CD4-positive, alpha-beta memory T cell (primary cell): ENCODE results near the gene TPRN. TPM values are rescaled to one million over a fixed set of nuclear protein-coding genes. Genes with fewer than 3 reads are reported as not detected.

Experiments
- CTCF ChIA-PET: fragments of 350-600 bp; sonication (Branson Sonifier 250); formaldehyde crosslinking; loops from one replicate; lab custom pipeline; 2021; ENCODE audit warnings: inconsistent platforms; ENCODE audit not compliant: partially characterized antibody; lab: Charles Lee
- POLR2A ChIA-PET: fragments of 350-600 bp; sonication (Branson Sonifier 250); formaldehyde crosslinking; loops from one replicate; lab custom pipeline; 2021; ENCODE audit not compliant: partially characterized antibody; lab: Charles Lee
- DNase-seq, 5 donors: peaks; one replicate each; pipeline versions ENCODE4 v3.0.0 to v3.0.0-alpha.2; 2020 to 2022; ENCODE audit warnings: mixed read lengths in 1 of 5
- H3K27ac ChIP-seq: one replicate; pipeline ENCODE4 v1.7.0; 2013; ENCODE audit warnings: low read depth, low read length
- H3K27me3 ChIP-seq: 2 replicates; pipeline ENCODE4 v1.7.0; 2013; ENCODE audit warnings: mild to moderate bottlenecking, low read length, moderate library complexity; ENCODE audit not compliant: insufficient read depth
- H3K36me3 ChIP-seq: 2 replicates; pipeline ENCODE4 v1.7.0; 2013; ENCODE audit warnings: mild to moderate bottlenecking, low read length, moderate library complexity; ENCODE audit not compliant: insufficient read depth
- H3K4me1 ChIP-seq: 2 replicates; pipeline ENCODE4 v1.7.0; 2013; ENCODE audit warnings: mild to moderate bottlenecking, low read length, moderate library complexity; ENCODE audit not compliant: insufficient read depth
- H3K4me3 ChIP-seq, 2 donors: one replicate each; pipeline ENCODE4 v1.7.0; 2013; ENCODE audit warnings: low read length in 2 of 2, mild to moderate bottlenecking in 1 of 2
- H3K9me3 ChIP-seq, 2 donors: one replicate each; pipeline ENCODE4 v1.7.0; 2013; ENCODE audit warnings: low read length in 2 of 2, control low read depth in 1 of 2; ENCODE audit not compliant: control insufficient read depth in 1 of 2
- H3K27ac Mint-ChIP-seq, 7 donors: one replicate each; pipeline ENCODE4 v1.8.0; 2020 to 2021; ENCODE audit warnings: mixed read lengths in 7 of 7, mild to moderate bottlenecking in 6 of 7, inconsistent platforms in 3 of 7, moderate library complexity in 3 of 7
- H3K27me3 Mint-ChIP-seq, 2 donors: one replicate each; pipeline ENCODE4 v1.8.0; 2020 to 2021; ENCODE audit warnings: mixed read lengths in 2 of 2
- H3K36me3 Mint-ChIP-seq, 2 donors: one replicate each; pipeline ENCODE4 v1.8.0; 2020 to 2021; ENCODE audit warnings: mixed read lengths in 2 of 2, inconsistent platforms in 1 of 2, mild to moderate bottlenecking in 1 of 2
- H3K4me1 Mint-ChIP-seq, 4 donors: one replicate each; pipeline ENCODE4 v1.8.0; 2020 to 2021; ENCODE audit warnings: mixed read lengths in 4 of 4, mild to moderate bottlenecking in 1 of 4
- H3K4me3 Mint-ChIP-seq, 8 donors: one replicate each; pipeline ENCODE4 v1.8.0; 2020 to 2021; ENCODE audit warnings: mixed read lengths in 8 of 8, mild to moderate bottlenecking in 7 of 8, moderate library complexity in 6 of 8, inconsistent platforms in 3 of 8
- H3K9me3 Mint-ChIP-seq, 8 donors: one replicate each; pipeline ENCODE4 v1.8.0; 2020 to 2021; ENCODE audit warnings: mixed read lengths in 8 of 8, mild to moderate bottlenecking in 5 of 8, inconsistent platforms in 3 of 8, moderate library complexity in 1 of 8
- intact Hi-C: fragments of 100-400 bp; cut with micrococcal nuclease; formaldehyde crosslinking; loops from one replicate; pipeline ENCODE4 v1.15.1; 2023
- polyA plus RNA-seq, 2 donors: library from polyadenylated mRNA; unstranded; fragments of 300-500 nt; fragmentation: Illumina TruSeq; gene quantifications; one replicate each; pipeline ENCODE4 v1.2.3, GENCODE V29; 2021
- total RNA-seq, 2 experiments: library from RNA; stranded (reverse); gene quantifications; one replicate each; pipeline ENCODE4 v1.2.3, GENCODE V29; 2021

Gene TPRN
- total and polyA plus RNA-seq, 4 experiments from 2014 or later = 0.27 to 8.6 (median 4.5) TPM

- Mint-ChIP-seq H3K4me3 (peak overlapping the region; percentile 62 to 84 (median 77)), H3K36me3 (no peaks in the 10 kb centered on the region), H3K27me3 (peaks cover 2 to 3% of the 10 kb centered on the region in 2 donors), H3K9me3 (no peaks in the 10 kb centered on the region), H3K27ac (peak overlapping the region; percentile 42 to 87 (median 68)), H3K4me1 (peaks cover 2 to 19% (median 6%) of the 10 kb centered on the region in 4 donors)
- CTCF ChIA-PET = interaction anchor here (0.7 to 2.5 kb wide), 7 partner anchors 12 to 128 kb away, joined by 3 to 12 read pairs (median 3); partner anchors contain the start of genes SSNA1 and TUBB4B
- Histone ChIP-seq H3K27ac (peak overlapping the region; percentile 83), H3K4me1 (peaks cover 18% of the 10 kb centered on the region), H3K36me3 (no peaks in the 10 kb centered on the region), H3K4me3 (peak overlapping the region; percentile 66 to 85), H3K9me3 (no peaks in the 10 kb centered on the region), H3K27me3 (no peaks in the 10 kb centered on the region)
- intact Hi-C loops = loop anchor here (1.0 to 5.0 kb wide), 12 partner anchors 13 to 496 kb away; partner anchors contain the start of genes ANAPC2, MAN1B1, NDOR1 and NELFB
- POLR2A ChIA-PET = interaction anchor here (0.8 to 6.8 kb wide), 20 partner anchors 10 to 432 kb away, joined by 3 to 61 read pairs (median 13); partner anchors contain the start of genes ANAPC2, CLIC3, EXD3 and MAN1B1
- DNase-seq = peak; percentile 96 to 99 (median 99)
Observed at GRCh38 chr9:137223078-137223970, 22.8 kb upstream of the TPRN start.

GRCh38 chr9:137222190-137223077 lies 21.9 kb upstream of the TPRN start, which contains the start of gene RNF208:
Gene RNF208, minus strand, starts transcription at chr9:137222240. Its CDS starts 1,028 bp downstream, at chr9:137221212.
- Mint-ChIP-seq H3K27ac (peak within 1 kb of the TSS in 6 of 7 donors; percentile 27 to 86 (median 66)), H3K27me3 (no peaks in the 10 kb centered on the region), H3K4me1 (peaks cover 0 to 15% (median 3%) of the 10 kb centered on the region in 4 donors), H3K9me3 (no peaks in the 10 kb centered on the region), H3K36me3 (no peaks in the 10 kb centered on the region), H3K4me3 (peak within 1 kb of the TSS; percentile 62 to 84 (median 77))
- intact Hi-C loops = loop anchor here (1.0 to 5.0 kb wide), 12 partner anchors 14 to 495 kb away; partner anchors contain the start of genes ANAPC2, MAN1B1, NDOR1 and NELFB
- H3K36me3 ChIP-seq = no peaks in the 10 kb centered on the region
- no peaks in the 10 kb centered on the region for H3K27me3 ChIP-seq
- H3K4me1 ChIP-seq = peaks cover 18% of the 10 kb centered on the region
- peak within 1 kb of the TSS; percentile 59 for H3K27ac ChIP-seq
- CTCF ChIA-PET = interaction anchor here (0.7 to 2.5 kb wide), 5 partner anchors 13 to 127 kb away, joined by 3 to 12 read pairs (median 6); partner anchors contain the start of genes SSNA1 and TUBB4B
- H3K9me3 ChIP-seq = no peaks in the 10 kb centered on the region
- POLR2A ChIA-PET = interaction anchor here (0.7 to 6.8 kb wide), 19 partner anchors 14 to 431 kb away, joined by 3 to 61 read pairs (median 18); partner anchors contain the start of genes ANAPC2, CLIC3, EXD3 and MAN1B1
- peak within 1 kb of the TSS in 1 of 2 donors; percentile 70 for H3K4me3 ChIP-seq
- no peak for DNase-seq

GRCh38 chr9:137221506-137222111 lies 21.1 kb upstream of the TPRN start:
- POLR2A ChIA-PET = interaction anchor here (0.7 to 6.8 kb wide), 9 partner anchors 15 to 126 kb away, joined by 3 to 61 read pairs (median 30); partner anchors contain the start of genes ANAPC2, NDOR1, SSNA1 and TMEM203
- CTCF ChIA-PET = interaction anchor here (2.5 kb wide), 1 partner anchor 15 kb away, joined by 12 read pairs; no protein-coding TSS in a partner anchor
- Mint-ChIP-seq H3K27ac (no peak overlapping the region), H3K9me3 (no peaks in the 10 kb centered on the region), H3K4me3 (no peak overlapping the region), H3K36me3 (no peaks in the 10 kb centered on the region), H3K27me3 (no peaks in the 10 kb centered on the region), H3K4me1 (peaks cover 0 to 14% (median 3%) of the 10 kb centered on the region in 4 donors)
- Histone ChIP-seq H3K27me3 (no peaks in the 10 kb centered on the region), H3K4me3 (no peak overlapping the region), H3K27ac (no peak overlapping the region), H3K36me3 (no peaks in the 10 kb centered on the region), H3K4me1 (peaks cover 18% of the 10 kb centered on the region), H3K9me3 (no peaks in the 10 kb centered on the region)
- intact Hi-C loops = loop anchor here (2.0 to 5.0 kb wide), 2 partner anchors 93 to 494 kb away; no protein-coding TSS in a partner anchor
- DNase-seq = no peak

GRCh38 chr9:137221095-137221505 lies 20.6 kb upstream of the TPRN start:
- H3K9me3 Mint-ChIP-seq = no peaks in the 10 kb centered on the region
- Histone ChIP-seq H3K36me3 (no peaks in the 10 kb centered on the region), H3K27me3 (no peaks in the 10 kb centered on the region), H3K4me3 (no peak overlapping the region), H3K27ac (no peak overlapping the region), H3K4me1 (peaks cover 18% of the 10 kb centered on the region), H3K9me3 (no peaks in the 10 kb centered on the region)
- ChIA-PET POLR2A (interaction anchor here (1.1 to 6.8 kb wide), 3 partner anchors 15 to 32 kb away, joined by 3 to 61 read pairs (median 54); partner anchors contain the start of genes ANAPC2, NDOR1, SSNA1 and TMEM203), CTCF (no interaction called here)
- no peaks in the 10 kb centered on the region for H3K36me3 Mint-ChIP-seq
- no peaks in the 10 kb centered on the region for H3K27me3 Mint-ChIP-seq
- peaks cover 0 to 14% (median 3%) of the 10 kb centered on the region in 4 donors for H3K4me1 Mint-ChIP-seq
- intact Hi-C loops = loop anchor here (5.0 kb wide), 1 partner anchor 494 kb away; no protein-coding TSS in a partner anchor
- DNase-seq = no peak
- H3K4me3 Mint-ChIP-seq = peak overlapping the region in 1 of 8 donors; percentile 52
- H3K27ac Mint-ChIP-seq = no peak overlapping the region

- Histone ChIP-seq H3K4me1 (peaks cover 18% of the 10 kb centered on the region), H3K27me3 (no peaks in the 10 kb centered on the region), H3K27ac (no peak overlapping the region), H3K36me3 (no peaks in the 10 kb centered on the region), H3K4me3 (no peak overlapping the region), H3K9me3 (no peaks in the 10 kb centered on the region)
- DNase-seq = no peak
- H3K27ac Mint-ChIP-seq = peak overlapping the region in 2 of 7 donors; percentile 12 to 36
- H3K4me3 Mint-ChIP-seq = peak overlapping the region in 3 of 8 donors; percentile 9 to 52 (median 20)
- intact Hi-C loops = loop anchor here (5.0 kb wide), 1 partner anchor 493 kb away; no protein-coding TSS in a partner anchor
- ChIA-PET POLR2A (interaction anchor here (1.1 to 6.8 kb wide), 6 partner anchors 14 to 91 kb away, joined by 3 to 61 read pairs (median 6); partner anchors contain the start of genes ANAPC2, NDOR1, SSNA1 and TMEM203), CTCF (interaction anchor here (0.9 kb wide), 1 partner anchor 32 kb away, joined by 3 read pairs; the partner anchor contains the start of genes ANAPC2 and SSNA1)
- no peaks in the 10 kb centered on the region for H3K27me3 Mint-ChIP-seq
- H3K9me3 Mint-ChIP-seq = no peaks in the 10 kb centered on the region
- no peaks in the 10 kb centered on the region for H3K36me3 Mint-ChIP-seq
- peaks cover 0 to 14% (median 3%) of the 10 kb centered on the region in 4 donors for H3K4me1 Mint-ChIP-seq
Observed at GRCh38 chr9:137220317-137221094, 20.0 kb upstream of the TPRN start.
